GM12872 (cell line): Measurements from ENCODE around the gene ACOXL.

Experiments used
- CTCF ChIP-seq: IDR thresholded peaks from 3 replicates; pipeline ENCODE4 v1.5.1; 2011; ENCODE audit warnings: low read depth, mild to moderate bottlenecking, low read length, moderate library complexity; ENCODE audit not compliant: insufficient read depth

Gene ACOXL

GRCh38 chr2:111117598-111118480, 385.5 kb downstream of the ACOXL start:
- no peak for TF ChIP-seq CTCF

GRCh38 chr2:111118481-111118980, 386.2 kb downstream of the ACOXL start:
- TF ChIP-seq CTCF, result no peak

GRCh38 chr2:111118981-111119821, 386.8 kb downstream of the ACOXL start:
- no peak for TF ChIP-seq CTCF

- TF ChIP-seq CTCF, result no peak
Observed at GRCh38 chr2:111119822-111120252, 387.5 kb downstream of the ACOXL start.

GRCh38 chr2:111120253-111121027, 388.1 kb downstream of the ACOXL start, which contains the start of gene BCL2L11:
BCL2L11 (plus strand) TSS chr2:111120914; CDS start chr2:111123746, 2,832 bp downstream.
- TF ChIP-seq CTCF, result peak; percentile 35; the same call in 1 of the 3 replicates

GRCh38 chr2:111121028-111121827, 388.9 kb downstream of the ACOXL start:
- no peak for TF ChIP-seq CTCF
